DMS53 treated with DMSO at 0.1 percent for 48 hours (cell line): ENCODE results near the gene TTLL7.

Experiments used
- DNase-seq: peaks from one replicate; lab custom pipeline; 2025; ENCODE audit not compliant: unreplicated experiment; lab: John Stamatoyannopoulos, UW

Gene TTLL7

GRCh38 chr1:83832194-83832593, 166.7 kb downstream of the TTLL7 start:
- DNase-seq = no peak

DNA sequence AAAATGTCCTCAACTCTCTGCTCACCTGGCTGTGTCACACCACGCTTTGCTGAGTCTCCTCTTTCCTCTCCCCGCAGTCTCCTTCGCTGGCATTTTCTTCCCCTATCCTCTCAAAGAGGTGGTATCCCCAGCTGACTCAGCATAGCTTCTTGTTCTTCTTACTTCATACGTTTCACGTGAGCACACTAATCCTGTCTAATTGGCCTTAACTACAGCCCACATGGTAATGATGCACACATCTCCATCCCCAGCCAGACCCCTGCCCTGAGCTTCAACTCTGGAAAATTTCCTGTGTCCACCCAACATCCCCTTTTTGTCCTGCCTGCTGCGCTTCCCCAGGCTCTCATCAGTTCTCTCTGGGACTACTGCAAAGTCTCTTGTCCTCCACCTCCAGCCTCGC, 169.8 kb downstream of the TTLL7 start:
- no peak for DNase-seq

- DNase-seq = no peak
These were observed 170.5 kb downstream of the TTLL7 start for GRCh38 chr1:83828456-83828855.

GRCh38 chr1:83827741-83828140, 171.2 kb downstream of the TTLL7 start:
- no peak for DNase-seq

DNA sequence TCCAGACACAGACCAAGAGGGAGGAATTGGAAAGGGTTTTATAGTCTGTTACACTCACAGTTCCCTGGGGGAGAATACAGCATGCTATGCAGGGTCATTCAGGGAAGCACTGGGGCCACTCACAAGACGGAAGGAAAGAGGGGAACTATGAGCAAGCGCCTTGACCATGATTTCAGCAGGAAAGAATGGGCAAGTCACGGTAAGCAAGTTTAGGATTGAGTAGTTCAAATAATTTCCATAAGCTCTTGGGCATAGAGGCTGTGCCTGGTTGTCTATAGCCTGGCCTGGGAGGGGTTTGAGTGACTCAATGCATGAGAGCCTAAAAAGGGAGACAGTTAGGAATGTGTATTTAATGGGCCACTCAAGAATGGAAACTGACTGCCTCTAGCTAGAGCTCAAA, 176.7 kb downstream of the TTLL7 start:
- no peak for DNase-seq

DNA sequence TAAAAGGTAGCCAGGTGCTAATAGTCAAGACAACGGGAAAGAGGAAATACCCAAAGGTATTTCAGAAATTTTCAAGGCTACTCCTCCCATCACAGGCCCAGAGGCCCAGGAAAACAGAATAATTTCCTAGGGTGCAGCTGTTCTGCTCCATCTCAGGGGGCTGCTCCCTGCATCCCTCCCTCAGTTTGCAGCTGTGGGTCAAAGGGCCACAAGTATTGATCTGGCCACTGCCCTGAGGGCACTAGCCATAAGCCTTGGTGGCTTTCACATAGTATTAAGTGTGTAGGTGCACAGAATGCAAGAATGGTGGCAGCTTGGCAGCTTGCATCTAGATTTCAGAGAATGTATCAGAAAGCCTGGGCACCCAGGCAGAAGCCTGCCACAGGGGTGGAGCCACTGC, 179.5 kb downstream of the TTLL7 start:
- no peak for DNase-seq

GRCh38 chr1:83818916-83819315, 180.0 kb downstream of the TTLL7 start:
- no peak for DNase-seq

DNA sequence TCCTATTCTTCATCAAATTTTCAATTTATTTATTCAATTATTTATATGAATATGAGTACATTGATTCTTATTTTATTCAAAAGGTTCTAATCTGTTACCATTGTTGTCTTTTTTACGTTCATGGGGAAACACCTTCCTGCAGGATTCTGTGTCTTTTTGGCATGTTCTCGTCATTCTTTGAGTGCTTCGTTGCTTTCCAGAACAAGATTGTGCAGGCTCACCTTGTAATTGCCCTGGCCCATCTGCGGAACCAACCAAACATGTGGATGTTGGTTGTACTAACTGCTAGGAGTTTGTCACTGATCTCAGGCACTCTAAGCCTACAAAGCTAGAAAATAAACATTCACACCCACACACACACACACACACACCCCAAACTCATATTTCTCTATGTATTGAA, 182.1 kb downstream of the TTLL7 start:
- no peak for DNase-seq

DNA sequence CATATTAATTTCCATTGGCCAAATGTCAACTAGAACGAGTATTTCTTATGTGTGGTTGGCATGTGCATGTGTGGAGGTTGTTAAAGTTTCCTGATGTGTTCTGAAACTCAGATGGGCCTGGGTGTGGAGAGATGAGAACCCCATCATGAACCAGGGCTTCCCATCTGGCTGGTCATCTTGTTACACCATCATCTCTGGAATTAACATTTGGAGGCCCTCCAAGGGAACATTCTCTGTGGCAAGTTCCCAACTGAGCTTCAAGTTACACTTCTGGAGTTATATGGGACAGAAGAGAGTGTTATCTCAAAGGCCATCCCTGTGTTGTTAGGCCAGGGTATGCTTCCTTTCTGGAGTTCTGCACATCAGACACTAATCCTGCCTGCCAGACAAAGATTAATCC, 183.6 kb downstream of the TTLL7 start:
- DNase-seq = no peak
